HEK293 (cell line): ENCODE data around the gene CDADC1.

Source experiments
- CTCF ChIA-PET: fragments of 350-600 bp; formaldehyde crosslinking; extraction: SDS; loops from one replicate; lab custom pipeline; 2021; ENCODE audit warnings: antibody characterized with exemption; lab: Yijun Ruan, JAX
- POLR2A ChIA-PET: fragments of 300-600 bp; formaldehyde crosslinking; extraction: SDS; loops from one replicate; lab custom pipeline; 2020; ENCODE audit warnings: antibody characterized with exemption, inconsistent platforms; lab: Yijun Ruan, JAX
- H3K27ac ChIP-seq: fragments of 200-500 bp; sonication (Bioruptor generic); 2 replicates; pipeline ENCODE4 v1.5.1; 2014; ENCODE audit warnings: low read depth, low read length, control low read depth, inconsistent platforms; ENCODE audit errors: extremely low read depth
- H3K36me3 ChIP-seq, 2 experiments: fragments of 200-500 bp in 1 of 2; sonication (Bioruptor generic) in 1 of 2; 1 replicate in 1 of 2; 2 replicates in 1 of 2; pipeline ENCODE4 v1.5.1; 2014 to 2017; ENCODE audit warnings: inconsistent platforms in 2 of 2, low read length in 2 of 2; ENCODE audit not compliant: control insufficient read depth in 2 of 2, insufficient read depth in 1 of 2
- H3K4me1 ChIP-seq: fragments of 200-500 bp; sonication (Bioruptor generic); 2 replicates; pipeline ENCODE4 v1.5.1; 2014; ENCODE audit warnings: mild to moderate bottlenecking, low read length, inconsistent platforms; ENCODE audit not compliant: control insufficient read depth, insufficient read depth
- H3K4me3 ChIP-seq: 2 replicates; pipeline ENCODE4 v1.5.1; 2011; ENCODE audit warnings: low read depth, mild to moderate bottlenecking, control low read depth, low read length, moderate library complexity
- H3K9me3 ChIP-seq: fragments of 200-500 bp; sonication (Bioruptor generic); 2 replicates; pipeline ENCODE4 v1.5.1; 2014; ENCODE audit warnings: low read depth, low read length, inconsistent platforms; ENCODE audit not compliant: control insufficient read depth, insufficient read depth
- HOXC10 ChIP-seq: sonication (generic); formaldehyde crosslinking; IDR thresholded peaks from 2 replicates; pipeline ENCODE4 v1.8.1; 2023; ENCODE audit warnings: mild to moderate bottlenecking, missing genetic modification reagents
- KLF10 ChIP-seq: fragments of 450-650 bp; IDR thresholded peaks from 2 replicates; pipeline ENCODE4 v1.5.1; 2018; ENCODE audit warnings: missing biosample characterization, mild to moderate bottlenecking, missing genetic modification characterization
- PRDM10 ChIP-seq: fragments of 450-650 bp; formaldehyde crosslinking; IDR thresholded peaks from 2 replicates; pipeline ENCODE4 v1.5.1; 2016; ENCODE audit warnings: missing biosample characterization, missing genetic modification characterization
- SALL2 ChIP-seq: fragments of 450-650 bp; formaldehyde crosslinking; IDR thresholded peaks from 2 replicates; pipeline ENCODE4 v1.5.0; 2017; ENCODE audit warnings: missing biosample characterization, mild to moderate bottlenecking, missing genetic modification characterization, borderline replicate concordance
- YY1 ChIP-seq: fragments of 450-650 bp; formaldehyde crosslinking; IDR thresholded peaks from 2 replicates; pipeline ENCODE4 v1.5.1; 2018; ENCODE audit warnings: missing biosample characterization, missing genetic modification characterization
- ZBTB49 ChIP-seq: fragments of 450-650 bp; formaldehyde crosslinking; IDR thresholded peaks from 2 replicates; pipeline ENCODE4 v1.5.1; 2016; ENCODE audit warnings: missing biosample characterization, missing genetic modification characterization, low read depth
- ZFP3 ChIP-seq: fragments of 450-650 bp; formaldehyde crosslinking; IDR thresholded peaks from 2 replicates; pipeline ENCODE4 v1.5.1; 2016; ENCODE audit warnings: low read depth, missing biosample characterization, missing genetic modification characterization
- ZFP37 ChIP-seq: fragments of 450-650 bp; formaldehyde crosslinking; IDR thresholded peaks from 2 replicates; pipeline ENCODE4 v1.5.1; 2016; ENCODE audit warnings: missing biosample characterization, missing genetic modification characterization
- ZIC2 ChIP-seq: fragments of 450-650 bp; formaldehyde crosslinking; IDR thresholded peaks from 2 replicates; pipeline ENCODE4 v1.5.1; 2016; ENCODE audit warnings: missing biosample characterization, missing genetic modification characterization
- ZNF121 ChIP-seq: fragments of 450-650 bp; formaldehyde crosslinking; IDR thresholded peaks from 2 replicates; pipeline ENCODE4 v1.5.1; 2016; ENCODE audit warnings: missing biosample characterization, missing genetic modification characterization
- ZNF140 ChIP-seq: fragments of 450-650 bp; formaldehyde crosslinking; IDR thresholded peaks from 2 replicates; pipeline ENCODE4 v1.5.1; 2016; ENCODE audit warnings: missing biosample characterization, missing genetic modification characterization
- ZNF24 ChIP-seq: fragments of 450-650 bp; formaldehyde crosslinking; IDR thresholded peaks from 2 replicates; pipeline ENCODE4 v1.5.1; 2016; ENCODE audit warnings: missing biosample characterization, missing genetic modification characterization
- ZNF341 ChIP-seq: fragments of 450-650 bp; formaldehyde crosslinking; IDR thresholded peaks from 2 replicates; pipeline ENCODE4; 2016; ENCODE audit warnings: low read depth, missing biosample characterization, missing genetic modification characterization
- ZNF48 ChIP-seq: fragments of 450-650 bp; formaldehyde crosslinking; IDR thresholded peaks from 2 replicates; pipeline ENCODE4 v1.5.1; 2016; ENCODE audit warnings: missing biosample characterization, missing genetic modification characterization
- ZNF501 ChIP-seq: fragments of 450-650 bp; formaldehyde crosslinking; IDR thresholded peaks from 2 replicates; pipeline ENCODE4 v1.5.1; 2016; ENCODE audit warnings: missing biosample characterization, missing genetic modification characterization
- ZSCAN23 ChIP-seq: fragments of 450-650 bp; formaldehyde crosslinking; IDR thresholded peaks from 2 replicates; pipeline ENCODE4 v1.5.1; 2016; ENCODE audit warnings: missing biosample characterization, missing genetic modification characterization
- TF ChIP-seq, protein P1 (sequence below): fragments of 450-650 bp; formaldehyde crosslinking; IDR thresholded peaks from 2 replicates; pipeline ENCODE4 v1.5.1; 2016; ENCODE audit warnings: missing biosample characterization, missing genetic modification characterization

Gene CDADC1

DNA sequence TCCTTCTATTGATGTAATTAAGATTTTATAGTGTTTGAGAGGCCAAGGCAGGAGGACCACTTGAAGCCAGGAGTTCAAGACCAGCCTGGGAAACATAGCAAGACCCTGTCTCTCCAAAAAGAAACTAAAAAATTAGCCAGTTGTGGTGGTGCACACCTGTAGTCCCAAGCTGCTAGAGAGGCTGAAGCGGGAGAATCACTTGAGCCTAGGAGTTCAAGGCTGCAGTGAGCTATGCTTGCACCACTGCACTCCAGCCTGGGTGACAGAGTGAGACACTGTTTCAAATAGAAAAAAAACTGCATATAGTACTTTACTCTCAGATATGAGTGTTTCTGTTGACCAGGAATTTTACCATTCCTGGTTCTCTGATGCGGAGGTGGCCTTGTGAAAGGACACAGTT is 48.9 kb downstream of the CDADC1 start:
- Histone ChIP-seq H3K4me3 (no peak overlapping the region), H3K9me3 (no peaks in the 10 kb centered on the region), H3K4me1 (no peaks in the 10 kb centered on the region), H3K36me3 (no peaks in the 10 kb centered on the region), H3K27ac (no peak overlapping the region)
- ChIA-PET POLR2A (no interaction called here), CTCF (interaction anchor here (0.6 kb wide), 1 partner anchor 59 kb away, joined by 3 read pairs; no protein-coding TSS in a partner anchor)
- TF ChIP-seq YY1 (tag by site-specific recombination) (no peak), ZNF501 (tag by site-specific recombination) (no peak), ZSCAN23 (tag by site-specific recombination) (no peak), ZFP3 (tag by site-specific recombination) (no peak), ZIC2 (tag by site-specific recombination) (no peak), HOXC10 (CRISPR knock-in tag) (no peak), ZNF341 (no peak), ZNF24 (tag by site-specific recombination) (no peak), ZBTB49 (tag by site-specific recombination) (no peak)
- TF ChIP-seq, protein P1, sequence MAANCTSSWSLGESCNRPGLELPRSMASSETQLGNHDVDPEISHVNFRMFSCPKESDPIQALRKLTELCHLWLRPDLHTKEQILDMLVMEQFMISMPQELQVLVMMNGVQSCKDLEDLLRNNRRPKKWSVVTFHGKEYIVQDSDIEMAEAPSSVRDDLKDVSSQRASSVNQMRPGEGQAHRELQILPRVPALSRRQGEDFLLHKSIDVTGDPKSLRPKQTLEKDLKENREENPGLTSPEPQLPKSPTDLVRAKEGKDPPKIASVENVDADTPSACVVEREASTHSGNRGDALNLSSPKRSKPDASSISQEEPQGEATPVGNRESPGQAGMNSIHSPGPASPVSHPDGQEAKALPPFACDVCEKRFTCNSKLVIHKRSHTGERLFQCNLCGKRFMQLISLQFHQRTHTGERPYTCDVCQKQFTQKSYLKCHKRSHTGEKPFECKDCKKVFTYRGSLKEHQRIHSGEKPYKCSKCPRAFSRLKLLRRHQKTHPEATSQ (tag by site-specific recombination), result no peak

GRCh38 chr13:49297338-49297737 is 49.6 kb downstream of the CDADC1 start:
- Histone ChIP-seq H3K36me3 (no peaks in the 10 kb centered on the region), H3K4me3 (no peak overlapping the region)
- CTCF ChIA-PET, result interaction anchor here (0.6 kb wide), 1 partner anchor 58 kb away, joined by 3 read pairs; no protein-coding TSS in a partner anchor
- TF ChIP-seq ZNF48 (no peak), HOXC10 (CRISPR knock-in tag) (no peak), ZNF121 (tag by site-specific recombination) (no peak), PRDM10 (tag by site-specific recombination) (no peak), ZNF140 (tag by site-specific recombination) (no peak), ZFP37 (tag by site-specific recombination) (no peak), KLF10 (tag by site-specific recombination) (no peak), SALL2 (no peak)
- TF ChIP-seq, all 188 proteins: peak for 0
- H3K27ac ChIP-seq, result no peak overlapping the region
- POLR2A ChIA-PET, result no interaction called here
- H3K9me3 ChIP-seq, result no peaks in the 10 kb centered on the region
- H3K4me1 ChIP-seq, result no peaks in the 10 kb centered on the region
